Stomach (tissue), 9 donors: ENCODE measurements around the gene METTL15. TPM values are rescaled to one million over a fixed set of nuclear protein-coding genes. Genes with fewer than 3 reads are reported as not detected.

Source experiments
- DNase-seq, 2 donors: peaks; one replicate each; pipeline versions ENCODE4 v3.0.0 to v3.0.0-alpha.2; 2013 to 2019
- H3K27ac ChIP-seq, 5 donors: fragments of 200-600 bp in 4 of 5; sonication (generic) in 4 of 5; one replicate each; pipeline ENCODE4 v1.5.1; 2013 to 2019; ENCODE audit warnings: mild to moderate bottlenecking in 1 of 5, moderate library complexity in 1 of 5
- H3K27me3 ChIP-seq, 3 donors: fragments of 200-600 bp; sonication (generic); one replicate each; pipeline ENCODE4 v1.5.1; 2017 to 2019; ENCODE audit warnings: mixed run types in 1 of 3
- H3K36me3 ChIP-seq, 4 donors: fragments of 200-600 bp; sonication (generic); 1 replicate in 3 of 4; 2 replicates in 1 of 4; pipeline ENCODE4 v1.5.1; 2016 to 2019
- H3K4me1 ChIP-seq, 4 donors: fragments of 200-600 bp; sonication (generic); one replicate each; pipeline ENCODE4 v1.5.1; 2016 to 2019
- H3K4me3 ChIP-seq, 4 donors: fragments of 200-600 bp; sonication (generic) in 3 of 4; one replicate each; pipeline ENCODE4 v1.5.1; 2016 to 2019; ENCODE audit warnings: mild to moderate bottlenecking in 1 of 4
- H3K9me3 ChIP-seq, 4 donors: fragments of 200-600 bp; sonication (generic); one replicate each; pipeline ENCODE4 v1.5.1; 2016 to 2019
- EP300 ChIP-seq: sonication (generic); formaldehyde crosslinking; IDR thresholded peaks from one replicate; pipeline ENCODE4 v1.6.1; 2017; ENCODE audit warnings: antibody characterized with exemption
- POLR2A ChIP-seq, 4 donors: fragments of 450-650 bp; IDR thresholded peaks; one replicate each; pipeline ENCODE4 v1.6.1; 2016; ENCODE audit warnings: antibody characterized with exemption in 4 of 4, control low read depth in 2 of 4, mild to moderate bottlenecking in 1 of 4, moderate library complexity in 1 of 4
- POLR2AphosphoS5 ChIP-seq, 3 donors: sonication (generic); formaldehyde crosslinking; IDR thresholded peaks; one replicate each; pipeline ENCODE4 v1.6.1; 2016; ENCODE audit warnings: antibody characterized with exemption in 3 of 3
- WGBS, 5 donors: extraction: QIAGEN DNeasy Blood & Tissue Kit in 3 of 5; methylation state at CpG; one replicate each; pipeline versions ENCODE4 v1.1.5 to v1.1.7; 2013 to 2018; 5-methylcytosine and 5-hydroxymethylcytosine counted together
- intact Hi-C: fragments of 100-400 bp; cut with DNase I; formaldehyde crosslinking; loops from one replicate; pipeline ENCODE4 v1.15.1; 2023; ENCODE audit warnings: low total_unique reads
- polyA plus RNA-seq, 3 donors: library from polyadenylated mRNA; stranded (reverse); fragments of 200-250 nt; gene quantifications; one replicate each; pipeline ENCODE4 v1.2.3, GENCODE V29; 2013
- total RNA-seq, 5 donors: library from RNA; depleted of rRNA; stranded (reverse); fragments of >200 nt; gene quantifications; one replicate each; pipeline versions ENCODE4 v1.1.0 to v1.2.3, GENCODE V29; 2014 to 2016
- TF ChIP-seq, protein P1 (sequence below), 7 experiments: fragments of 450-650 bp in 4 of 7; fragments of 200-600 bp in 3 of 7; sonication (generic) in 3 of 7; IDR thresholded peaks; one replicate each; pipeline ENCODE4 v1.5.1; 2016 to 2019; ENCODE audit warnings: antibody characterized with exemption in 7 of 7, control low read depth in 2 of 7, mild to moderate bottlenecking in 1 of 7
- donor health status: healthy with polysubstance abuse.
- donor health status: Bipolar disorder and iron deficiency.
- donor health status: healthy.

Gene METTL15
- total and polyA plus RNA-seq, 8 donors, result 0.58 to 21.7 (median 8.7) TPM

DNA sequence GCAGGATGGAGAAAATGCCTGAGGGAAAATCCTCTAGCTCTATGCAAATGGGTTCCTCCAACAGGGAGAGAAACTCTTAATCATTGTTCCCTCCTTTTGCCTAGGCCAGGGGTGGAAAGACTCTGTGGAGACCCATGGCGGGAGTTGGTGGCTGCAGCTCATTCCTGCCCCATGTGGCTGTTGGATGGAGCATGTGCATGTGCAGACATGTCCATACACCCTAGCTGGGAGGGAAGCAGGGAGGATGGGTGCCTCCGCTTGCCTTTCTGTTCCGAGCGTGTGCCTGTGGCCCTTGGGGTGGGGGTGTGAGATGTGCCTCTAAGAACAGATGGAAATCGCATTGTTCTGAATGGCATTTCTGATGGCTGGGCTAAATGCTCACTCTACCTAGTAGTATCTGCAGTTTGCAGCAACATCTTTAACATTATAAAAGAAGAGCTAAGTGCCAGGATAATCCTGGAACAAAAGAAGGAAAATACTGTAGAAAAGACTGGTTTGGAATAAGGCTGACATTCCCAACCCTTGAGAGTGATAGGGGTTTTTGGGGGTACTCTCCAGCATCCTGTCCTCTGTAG lies 31.7 kb downstream of the METTL15 start:
- H3K4me3 ChIP-seq, result no peak overlapping the region
- H3K9me3 ChIP-seq, result peaks cover 13 to 32% (median 22%) of the 10 kb centered on the region in 4 donors
- no peak for TF ChIP-seq EP300
- TF ChIP-seq POLR2A (IDR thresholded peaks at IDR 0.05), result no peak
- TF ChIP-seq POLR2AphosphoS5 (IDR thresholded peaks at IDR 0.05), result no peak
- TF ChIP-seq, protein P1, sequence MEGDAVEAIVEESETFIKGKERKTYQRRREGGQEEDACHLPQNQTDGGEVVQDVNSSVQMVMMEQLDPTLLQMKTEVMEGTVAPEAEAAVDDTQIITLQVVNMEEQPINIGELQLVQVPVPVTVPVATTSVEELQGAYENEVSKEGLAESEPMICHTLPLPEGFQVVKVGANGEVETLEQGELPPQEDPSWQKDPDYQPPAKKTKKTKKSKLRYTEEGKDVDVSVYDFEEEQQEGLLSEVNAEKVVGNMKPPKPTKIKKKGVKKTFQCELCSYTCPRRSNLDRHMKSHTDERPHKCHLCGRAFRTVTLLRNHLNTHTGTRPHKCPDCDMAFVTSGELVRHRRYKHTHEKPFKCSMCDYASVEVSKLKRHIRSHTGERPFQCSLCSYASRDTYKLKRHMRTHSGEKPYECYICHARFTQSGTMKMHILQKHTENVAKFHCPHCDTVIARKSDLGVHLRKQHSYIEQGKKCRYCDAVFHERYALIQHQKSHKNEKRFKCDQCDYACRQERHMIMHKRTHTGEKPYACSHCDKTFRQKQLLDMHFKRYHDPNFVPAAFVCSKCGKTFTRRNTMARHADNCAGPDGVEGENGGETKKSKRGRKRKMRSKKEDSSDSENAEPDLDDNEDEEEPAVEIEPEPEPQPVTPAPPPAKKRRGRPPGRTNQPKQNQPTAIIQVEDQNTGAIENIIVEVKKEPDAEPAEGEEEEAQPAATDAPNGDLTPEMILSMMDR (IDR thresholded peaks at IDR 0.05), result no peak
- intact Hi-C loops, result no loop called here
- 97 to 99% (median 98%) methylated on average over 5 of the region's 5 CpGs for WGBS, 5 donors
- H3K4me1 ChIP-seq, result no peaks in the 10 kb centered on the region
- H3K36me3 ChIP-seq, result peaks cover 0 to 45% (median 20%) of the 10 kb centered on the region in 4 donors
- H3K27ac ChIP-seq, result no peak overlapping the region
- DNase-seq, result no peak
- H3K27me3 ChIP-seq, result no peaks in the 10 kb centered on the region

- peaks cover 0 to 36% (median 16%) of the 10 kb centered on the region in 4 donors for H3K36me3 ChIP-seq
- H3K27ac ChIP-seq, result no peak overlapping the region
- H3K4me3 ChIP-seq, result no peak overlapping the region
- WGBS, 5 donors, result 93 to 99% (median 97%) methylated on average over 9 of the region's 9 CpGs
- no peaks in the 10 kb centered on the region for H3K4me1 ChIP-seq
- TF ChIP-seq EP300 (no peak), POLR2A (IDR thresholded peaks at IDR 0.05) (no peak), POLR2AphosphoS5 (IDR thresholded peaks at IDR 0.05) (no peak)
- TF ChIP-seq, protein P1 (IDR thresholded peaks at IDR 0.05), result no peak
- H3K27me3 ChIP-seq, result no peaks in the 10 kb centered on the region
- H3K9me3 ChIP-seq, result peaks cover 13 to 32% (median 22%) of the 10 kb centered on the region in 4 donors
- DNase-seq, result no peak
- intact Hi-C loops, result no loop called here
Observed at GRCh38 chr11:28140689-28141455, 32.7 kb downstream of the METTL15 start.

DNA sequence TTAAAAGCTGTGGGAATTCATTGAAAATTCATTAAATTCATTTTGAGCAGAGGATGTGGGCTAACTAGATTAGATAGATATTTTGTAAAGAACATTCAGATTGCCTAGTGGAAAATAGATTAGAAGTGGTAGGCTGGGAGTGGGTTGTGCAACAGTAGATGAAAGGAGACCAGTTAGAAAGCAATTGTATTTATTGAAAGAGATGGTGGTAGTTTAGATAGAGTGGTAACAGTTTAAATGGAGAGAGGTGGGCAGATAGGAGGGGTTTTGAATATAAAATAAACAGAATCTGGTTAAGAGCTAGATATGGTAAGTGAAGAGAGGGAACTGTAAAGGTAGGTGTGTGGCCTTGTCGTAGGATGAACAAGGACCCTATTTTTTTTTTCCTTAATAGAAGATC lies 34.5 kb downstream of the METTL15 start:
- DNase-seq, result no peak
- Histone ChIP-seq H3K36me3 (peaks cover 0 to 28% (median 13%) of the 10 kb centered on the region in 4 donors), H3K27me3 (no peaks in the 10 kb centered on the region), H3K4me3 (no peak overlapping the region), H3K9me3 (peaks cover 13 to 32% (median 22%) of the 10 kb centered on the region in 4 donors), H3K4me1 (no peaks in the 10 kb centered on the region), H3K27ac (no peak overlapping the region)
- intact Hi-C loops, result no loop called here
- 90 to 96% (median 94%) methylated on average over 1 of the region's 1 CpG for WGBS, 5 donors
- TF ChIP-seq EP300, result no peak
- no peak for TF ChIP-seq POLR2A (IDR thresholded peaks at IDR 0.05)
- TF ChIP-seq, protein P1 (IDR thresholded peaks at IDR 0.05), result no peak
- no peak for TF ChIP-seq POLR2AphosphoS5 (IDR thresholded peaks at IDR 0.05)

DNA sequence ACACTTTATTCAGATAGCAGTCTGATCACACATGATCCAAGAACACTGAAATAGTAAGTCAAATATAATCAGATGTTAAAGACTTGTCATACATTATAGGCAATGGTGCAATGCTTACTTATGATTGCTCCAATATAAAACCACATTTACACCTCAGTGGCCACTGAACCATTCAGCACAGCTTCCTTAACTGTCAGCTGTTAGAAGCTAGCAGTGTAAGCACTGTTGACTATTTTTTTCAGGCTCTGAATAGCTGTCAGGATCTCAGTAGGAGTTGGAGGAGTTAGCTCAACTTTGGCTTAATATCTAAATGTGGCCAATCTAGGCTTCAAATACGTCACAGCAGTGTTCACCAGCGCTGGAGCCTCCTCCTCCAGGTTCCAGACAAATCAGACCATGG lies 36.6 kb downstream of the METTL15 start:
- Histone ChIP-seq H3K9me3 (peaks cover 9 to 15% (median 13%) of the 10 kb centered on the region in 4 donors), H3K27ac (no peak overlapping the region), H3K36me3 (peaks cover 0 to 13% (median 6%) of the 10 kb centered on the region in 4 donors), H3K4me3 (no peak overlapping the region), H3K4me1 (no peaks in the 10 kb centered on the region), H3K27me3 (no peaks in the 10 kb centered on the region)
- DNase-seq, result no peak
- TF ChIP-seq POLR2AphosphoS5 (IDR thresholded peaks at IDR 0.05) (no peak), EP300 (no peak), POLR2A (IDR thresholded peaks at IDR 0.05) (no peak)
- TF ChIP-seq, protein P1 (IDR thresholded peaks at IDR 0.05), result no peak
- intact Hi-C loops, result no loop called here
- WGBS, 5 donors, result 91 to 98% (median 96%) methylated on average over 2 of the region's 2 CpGs
